Body of pancreas (tissue), 4 donors: Measurements from ENCODE around the gene ST6GALNAC6.
"Not testable (repeated sequence)": the region's sequence is repeated elsewhere in the genome, so short reads cannot be mapped to it uniquely, and the experiment has no call there.

ENCODE experiments used
- CTCF ChIP-seq, 7 experiments: fragments of 450-650 bp in 4 of 7; fragments of 200-600 bp in 3 of 7; sonication (generic) in 3 of 7; IDR thresholded peaks; one replicate each; pipeline ENCODE4 v1.5.1; 2016 to 2019; ENCODE audit warnings: antibody characterized with exemption in 7 of 7
- POLR2A ChIP-seq, 3 donors: fragments of 450-650 bp; IDR thresholded peaks; one replicate each; pipeline ENCODE4 v1.6.1; 2016; ENCODE audit warnings: antibody characterized with exemption in 3 of 3, mild to moderate bottlenecking in 2 of 3

GRCh38 chr9:127881715-127882114, 17.7 kb downstream of the ST6GALNAC6 start:
- TF ChIP-seq CTCF, POLR2A (IDR thresholded peaks at IDR 0.05): not testable (repeated sequence)
